ENCODE results near the gene TMEM201. TPM values are rescaled to one million over a fixed set of nuclear protein-coding genes. Genes with fewer than 3 reads are reported as not detected.

TMEM201 gene
- total RNA-seq, 4 donors from 2014 or later = 6.8 to 10.5 (median 8.2) TPM

GRCh38 chr1:9653491-9654050, 64.9 kb downstream of the TMEM201 start:
- Histone ChIP-seq H3K4me1 (peaks cover 16 to 24% (median 21%) of the 10 kb centered on the region in 4 donors), H3K4me3 (peak overlapping the region in 1 of 4 donors; percentile 64), H3K9me3 (no peaks in the 10 kb centered on the region), H3K36me3 (no peaks in the 10 kb centered on the region), H3K27me3 (peaks cover 4 to 58% (median 17%) of the 10 kb centered on the region in 4 donors), H3K27ac (replicated peaks in 1 of 4) (no peak overlapping the region)
- no peak for DNase-seq (ENCODE audit: extremely low spot score)
- no peak for TF ChIP-seq POLR2A (IDR thresholded peaks at IDR 0.05; ENCODE audit: low read depth)
- TF ChIP-seq POLR2AphosphoS5 (IDR thresholded peaks at IDR 0.05) = no peak
- TF ChIP-seq EP300 (IDR thresholded peaks at IDR 0.05) = no peak
- TF ChIP-seq, protein P1, sequence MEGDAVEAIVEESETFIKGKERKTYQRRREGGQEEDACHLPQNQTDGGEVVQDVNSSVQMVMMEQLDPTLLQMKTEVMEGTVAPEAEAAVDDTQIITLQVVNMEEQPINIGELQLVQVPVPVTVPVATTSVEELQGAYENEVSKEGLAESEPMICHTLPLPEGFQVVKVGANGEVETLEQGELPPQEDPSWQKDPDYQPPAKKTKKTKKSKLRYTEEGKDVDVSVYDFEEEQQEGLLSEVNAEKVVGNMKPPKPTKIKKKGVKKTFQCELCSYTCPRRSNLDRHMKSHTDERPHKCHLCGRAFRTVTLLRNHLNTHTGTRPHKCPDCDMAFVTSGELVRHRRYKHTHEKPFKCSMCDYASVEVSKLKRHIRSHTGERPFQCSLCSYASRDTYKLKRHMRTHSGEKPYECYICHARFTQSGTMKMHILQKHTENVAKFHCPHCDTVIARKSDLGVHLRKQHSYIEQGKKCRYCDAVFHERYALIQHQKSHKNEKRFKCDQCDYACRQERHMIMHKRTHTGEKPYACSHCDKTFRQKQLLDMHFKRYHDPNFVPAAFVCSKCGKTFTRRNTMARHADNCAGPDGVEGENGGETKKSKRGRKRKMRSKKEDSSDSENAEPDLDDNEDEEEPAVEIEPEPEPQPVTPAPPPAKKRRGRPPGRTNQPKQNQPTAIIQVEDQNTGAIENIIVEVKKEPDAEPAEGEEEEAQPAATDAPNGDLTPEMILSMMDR (IDR thresholded peaks at IDR 0.05) = no peak
- intact Hi-C loops (cut with DNase I) = no loop called here
- WGBS = 80% methylated on average over 10 of the region's 10 CpGs

GRCh38 chr1:9654051-9654833, 65.5 kb downstream of the TMEM201 start:
- peak overlapping the region in 1 of 4 donors; percentile 18 for H3K4me3 ChIP-seq
- intact Hi-C loops (cut with DNase I) = no loop called here
- no peaks in the 10 kb centered on the region for H3K9me3 ChIP-seq
- no peak overlapping the region for H3K27ac ChIP-seq (replicated peaks in 1 of 4)
- peaks cover 16 to 24% (median 21%) of the 10 kb centered on the region in 4 donors for H3K4me1 ChIP-seq
- 73% methylated on average over 25 of the region's 25 CpGs for WGBS
- DNase-seq (ENCODE audit: extremely low spot score) = no peak
- no peaks in the 10 kb centered on the region for H3K36me3 ChIP-seq
- TF ChIP-seq, protein P1 (IDR thresholded peaks at IDR 0.05) = no peak
- peaks cover 4 to 56% (median 17%) of the 10 kb centered on the region in 4 donors for H3K27me3 ChIP-seq

GRCh38 chr1:9654834-9655723, 66.4 kb downstream of the TMEM201 start:
- no peak for DNase-seq (ENCODE audit: extremely low spot score)
- H3K27ac ChIP-seq (replicated peaks in 1 of 4) = no peak overlapping the region
- WGBS = 69% methylated on average over 16 of the region's 16 CpGs
- H3K4me3 ChIP-seq = no peak overlapping the region
- H3K4me1 ChIP-seq = peaks cover 16 to 24% (median 21%) of the 10 kb centered on the region in 4 donors
- H3K9me3 ChIP-seq = no peaks in the 10 kb centered on the region
- no peaks in the 10 kb centered on the region for H3K36me3 ChIP-seq
- intact Hi-C loops (cut with DNase I) = no loop called here
- TF ChIP-seq POLR2A (IDR thresholded peaks at IDR 0.05; ENCODE audit: low read depth) = no peak
- TF ChIP-seq EP300 (IDR thresholded peaks at IDR 0.05) = no peak
- TF ChIP-seq, protein P1 (IDR thresholded peaks at IDR 0.05) = no peak
- no peak for TF ChIP-seq POLR2AphosphoS5 (IDR thresholded peaks at IDR 0.05)
- peaks cover 4 to 47% (median 17%) of the 10 kb centered on the region in 4 donors for H3K27me3 ChIP-seq

DNA sequence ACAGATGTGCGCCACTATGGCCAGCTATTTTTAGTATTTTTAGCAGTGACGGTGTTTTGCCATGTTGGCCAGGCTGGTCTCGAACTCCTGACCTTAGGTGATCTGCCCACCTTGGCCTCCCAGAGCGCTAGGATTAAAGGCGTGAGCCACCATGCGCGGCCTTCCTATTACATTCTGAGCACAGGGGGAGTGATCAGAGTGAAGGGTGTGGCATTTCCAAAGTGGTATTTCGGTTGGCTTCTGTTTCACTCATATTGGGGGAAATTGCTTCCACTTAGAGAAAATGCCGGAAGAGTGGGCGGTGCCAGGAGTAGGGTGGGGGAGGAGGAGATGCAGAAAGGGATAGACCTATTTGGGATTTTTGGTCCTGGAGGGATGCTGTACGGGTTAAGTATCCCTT, 67.1 kb downstream of the TMEM201 start:
- no peak overlapping the region for H3K4me3 ChIP-seq
- H3K27me3 ChIP-seq = peaks cover 4 to 41% (median 17%) of the 10 kb centered on the region in 4 donors
- peaks cover 16 to 24% (median 21%) of the 10 kb centered on the region in 4 donors for H3K4me1 ChIP-seq
- no peaks in the 10 kb centered on the region for H3K9me3 ChIP-seq
- DNase-seq (ENCODE audit: extremely low spot score) = no peak
- H3K27ac ChIP-seq (replicated peaks in 1 of 4) = no peak overlapping the region
- H3K36me3 ChIP-seq = no peaks in the 10 kb centered on the region
- intact Hi-C loops (cut with DNase I) = no loop called here
- TF ChIP-seq EP300 (IDR thresholded peaks at IDR 0.05) = no peak
- WGBS = 84% methylated on average over 11 of the region's 11 CpGs
